ENCODE measurements around the gene BTBD17.

The BTBD17 gene

DNA sequence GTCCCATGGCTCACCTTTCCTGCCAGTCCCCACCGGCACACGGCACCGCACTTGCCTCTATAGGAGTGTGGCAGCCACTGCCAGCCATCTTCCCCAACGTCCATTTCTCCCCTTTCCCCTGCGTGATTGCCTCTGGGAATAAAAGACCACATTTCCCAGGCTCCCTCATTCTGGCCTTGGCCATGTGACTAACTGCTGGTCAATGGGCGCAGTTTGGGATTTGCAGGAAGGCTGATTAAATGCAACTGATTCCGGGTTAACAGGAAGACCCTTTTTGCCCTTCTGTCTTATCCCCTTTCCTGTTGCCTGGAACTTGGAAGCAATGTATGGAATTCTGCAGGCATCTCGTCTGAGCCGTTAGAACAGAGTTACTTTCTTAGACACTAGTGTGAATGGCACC is 3.0 kb downstream of the BTBD17 start:
- no peak for DNase-seq

DNA sequence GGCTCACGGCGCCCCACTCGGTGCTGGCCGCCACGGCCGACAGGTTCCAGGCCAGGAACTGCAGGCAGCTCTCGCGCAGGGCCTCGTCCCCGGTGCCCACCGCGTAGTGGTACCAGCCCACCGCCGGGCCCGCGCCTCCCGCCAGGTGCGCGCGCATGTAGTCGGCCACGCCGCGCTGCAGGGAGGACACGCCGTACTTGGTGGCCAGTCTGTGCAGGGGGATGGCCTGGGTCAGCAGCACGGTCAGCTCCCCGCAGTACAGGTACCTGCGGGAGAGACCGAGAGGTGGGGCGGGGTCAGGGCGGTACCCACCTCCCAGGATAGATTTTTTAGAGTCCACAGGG is 4.2 kb downstream of the BTBD17 start:
- DNase-seq, result no peak

DNA sequence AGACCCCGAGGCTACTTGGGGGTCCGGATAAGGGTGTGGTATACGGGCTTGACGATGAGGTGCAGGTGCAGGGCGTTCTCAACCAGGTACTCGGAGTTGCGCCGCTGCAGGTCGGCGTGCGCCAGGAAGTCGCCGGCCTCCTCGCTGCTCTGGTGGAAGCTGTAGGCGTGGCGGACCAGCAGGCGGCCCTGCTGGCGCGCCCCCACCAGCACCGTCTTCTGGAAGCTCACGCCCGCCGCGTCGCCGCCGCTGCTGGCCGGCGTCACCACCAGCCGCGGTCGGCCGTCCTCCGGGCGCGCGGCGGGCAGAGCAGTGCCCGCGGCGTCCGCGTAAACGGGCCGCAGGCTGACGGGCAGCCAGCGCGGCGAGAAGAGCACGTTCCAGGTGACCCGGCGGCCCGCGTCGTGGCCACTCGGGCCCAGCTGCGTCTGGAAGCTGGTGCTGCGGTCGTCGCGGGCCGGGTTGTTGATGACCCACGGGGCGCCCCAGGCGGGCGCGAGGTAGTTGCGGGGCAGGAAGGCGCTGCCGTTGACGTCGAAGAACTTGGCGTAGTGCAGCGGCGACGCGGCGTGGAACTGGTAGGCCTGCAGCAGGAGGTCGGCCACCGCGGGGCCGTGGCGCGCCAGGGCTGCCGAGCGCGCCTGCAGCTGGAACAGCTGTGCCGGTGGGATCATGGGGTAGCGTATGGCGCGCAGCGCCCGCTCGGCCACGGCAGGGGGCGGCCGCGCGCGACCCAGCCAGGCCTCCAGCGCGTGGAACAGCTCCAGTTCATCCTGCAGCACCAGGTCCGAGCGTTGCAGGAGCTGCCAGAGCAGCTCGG is 4.8 kb downstream of the BTBD17 start:
- DNase-seq, result no peak

DNA sequence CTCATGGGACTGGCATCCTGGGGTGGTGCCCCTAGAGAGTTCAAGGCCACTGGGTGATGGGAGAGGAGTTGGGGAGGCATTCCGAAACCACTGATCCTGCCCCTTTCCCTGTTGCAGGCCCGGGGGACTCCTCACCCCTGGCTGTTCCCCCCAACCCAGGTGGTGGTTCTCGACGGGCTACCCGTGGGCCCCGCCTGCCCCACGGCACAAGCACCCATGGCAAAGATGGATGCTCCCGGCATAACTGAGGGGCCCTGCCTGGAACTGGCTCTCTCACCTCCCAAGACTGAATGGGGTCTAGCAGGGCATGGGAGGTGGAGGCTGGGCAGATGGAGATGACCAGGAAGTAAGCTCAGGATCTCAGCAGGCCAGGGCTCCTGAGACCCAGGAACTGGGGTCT is 6.6 kb downstream of the BTBD17 start:
- DNase-seq, result no peak

DNA sequence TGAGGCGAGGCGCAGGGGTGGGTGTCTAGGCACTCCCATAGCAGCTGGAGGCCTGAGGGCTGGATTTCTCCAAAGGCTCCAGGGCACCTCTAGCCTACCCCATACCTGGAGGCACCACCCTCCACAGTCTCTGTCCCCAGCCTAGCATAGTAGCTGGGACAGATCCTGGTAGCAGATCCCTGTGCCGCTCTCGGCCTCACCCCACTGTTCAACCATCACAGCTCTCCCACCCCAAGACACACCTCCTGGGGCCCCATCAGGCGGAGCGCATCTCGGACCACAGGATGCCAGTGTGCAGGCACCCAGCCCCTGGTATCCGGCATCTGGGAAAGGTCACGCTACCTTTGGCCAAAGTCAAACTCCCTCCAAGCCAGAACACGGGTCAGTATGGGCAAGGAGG is 7.1 kb downstream of the BTBD17 start:
- no peak for DNase-seq

DNA sequence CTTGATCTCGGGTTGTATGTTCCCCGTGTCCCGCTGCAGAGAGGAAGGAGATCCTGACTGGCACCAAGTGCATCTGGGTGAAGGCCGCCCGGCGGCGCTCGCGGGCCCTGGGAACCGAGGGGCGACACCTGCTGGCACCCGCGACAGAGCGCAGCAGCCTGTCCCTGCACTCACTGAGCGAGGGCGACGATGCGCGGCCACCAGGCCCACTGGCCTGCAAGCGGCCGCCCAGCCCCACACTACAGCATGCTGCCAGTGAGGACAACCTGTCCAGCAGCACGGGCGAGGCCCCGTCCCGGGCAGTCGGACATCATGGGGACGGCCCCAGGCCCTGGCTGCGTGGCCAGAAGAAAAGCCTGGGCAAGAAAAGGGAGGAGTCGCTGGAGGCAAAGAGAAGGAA is 7.5 kb downstream of the BTBD17 start:
- DNase-seq, result peak; percentile 32

DNA sequence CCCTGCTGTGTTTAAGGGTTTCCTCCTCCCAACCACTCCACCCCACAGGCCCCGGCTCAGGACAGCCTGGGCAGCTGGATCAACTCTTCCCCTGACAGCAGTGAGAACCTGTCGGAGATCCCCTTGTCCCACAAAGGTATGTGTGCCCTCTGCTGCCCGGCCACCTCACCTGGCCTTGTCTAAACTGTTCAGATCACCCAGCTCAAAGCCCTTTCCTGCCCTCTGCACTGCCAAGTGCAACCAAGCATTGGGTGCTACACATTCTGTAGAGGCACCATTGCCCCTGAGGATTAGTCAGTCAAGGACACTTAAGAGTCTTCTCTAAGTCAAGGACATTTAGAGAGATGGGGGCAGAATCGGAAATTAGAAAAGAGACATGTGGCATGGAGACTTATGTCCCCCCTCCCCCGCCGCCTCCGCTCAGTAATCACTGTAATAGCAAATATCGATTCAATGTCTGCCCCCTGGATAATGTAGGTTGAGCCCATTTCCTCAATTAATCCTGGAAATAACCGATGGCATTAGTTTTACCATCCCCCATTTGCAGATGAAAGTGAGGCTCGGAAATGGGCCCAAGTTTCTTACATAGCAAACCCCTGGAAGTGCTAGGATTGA is 8.1 kb downstream of the BTBD17 start:
- DNase-seq, result no peak

DNA sequence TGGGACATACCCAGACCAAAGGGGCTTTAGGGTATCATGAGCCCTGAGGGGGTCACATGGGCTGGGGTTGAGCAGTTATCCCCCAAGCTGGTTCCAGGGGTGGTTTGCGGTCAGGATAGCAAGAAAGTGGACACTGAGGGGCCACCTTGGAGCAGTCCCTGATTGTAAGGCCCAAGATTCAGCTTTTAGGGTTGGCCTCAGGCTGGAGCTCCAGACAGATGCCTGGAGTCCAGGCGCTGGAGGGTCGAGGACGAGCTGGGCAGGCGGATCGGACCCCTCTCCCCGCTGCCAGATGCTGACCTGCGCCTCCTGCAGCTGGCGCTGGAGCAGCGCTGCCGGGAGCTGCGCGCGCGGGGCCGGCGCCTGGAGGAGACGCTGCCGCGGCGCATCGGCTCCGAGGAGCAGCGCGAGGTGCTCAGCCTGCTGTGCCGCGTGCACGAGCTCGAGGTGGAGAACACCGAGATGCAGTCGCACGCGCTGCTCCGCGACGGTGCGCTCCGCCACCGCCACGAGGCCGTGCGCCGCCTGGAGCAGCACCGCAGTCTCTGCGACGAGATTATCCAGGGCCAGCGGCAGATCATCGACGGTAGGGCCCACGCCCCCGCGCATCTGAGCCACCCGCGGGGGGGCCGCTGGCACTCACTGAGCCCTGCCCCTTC is 10.0 kb downstream of the BTBD17 start:
- DNase-seq, result no peak

DNA sequence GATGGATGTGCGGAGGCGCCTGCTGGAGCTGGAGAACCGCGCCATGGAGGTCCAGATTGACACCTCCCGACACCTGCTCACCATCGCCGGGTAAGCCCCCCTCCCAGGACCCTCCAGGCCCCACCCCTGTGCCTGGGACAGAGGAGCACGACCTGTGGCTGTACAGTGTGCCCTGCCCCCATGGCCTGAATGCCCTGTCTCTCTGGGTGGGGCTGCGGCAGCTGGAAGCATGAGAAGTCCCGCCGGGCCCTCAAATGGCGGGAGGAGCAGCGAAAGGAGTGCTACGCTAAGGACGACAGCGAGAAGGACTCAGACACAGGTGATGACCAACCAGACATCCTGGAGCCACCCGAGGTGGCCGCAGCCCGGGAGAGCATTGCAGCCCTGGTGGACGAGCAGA is 11.2 kb downstream of the BTBD17 start:
- DNase-seq, result no peak

DNA sequence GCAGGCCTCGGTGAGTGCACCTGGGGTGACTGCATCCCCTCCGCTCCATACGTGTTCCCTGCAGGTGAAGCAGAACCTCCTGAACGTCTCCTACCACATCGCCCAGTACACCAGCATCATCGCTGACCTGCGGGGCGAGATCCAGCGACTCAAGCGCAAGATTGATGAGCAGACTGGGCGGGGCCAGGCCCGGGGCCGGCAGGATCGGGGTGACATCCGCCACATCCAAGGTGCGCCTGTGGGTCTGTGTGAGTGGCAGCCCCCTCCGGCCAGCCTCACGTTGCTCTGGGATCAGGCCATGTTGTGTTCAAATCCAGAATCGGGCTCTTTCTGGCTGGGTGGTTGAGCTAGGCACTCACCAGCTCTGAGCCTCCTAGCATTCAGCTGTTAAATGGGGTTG is 12.5 kb downstream of the BTBD17 start:
- no peak for DNase-seq

DNA sequence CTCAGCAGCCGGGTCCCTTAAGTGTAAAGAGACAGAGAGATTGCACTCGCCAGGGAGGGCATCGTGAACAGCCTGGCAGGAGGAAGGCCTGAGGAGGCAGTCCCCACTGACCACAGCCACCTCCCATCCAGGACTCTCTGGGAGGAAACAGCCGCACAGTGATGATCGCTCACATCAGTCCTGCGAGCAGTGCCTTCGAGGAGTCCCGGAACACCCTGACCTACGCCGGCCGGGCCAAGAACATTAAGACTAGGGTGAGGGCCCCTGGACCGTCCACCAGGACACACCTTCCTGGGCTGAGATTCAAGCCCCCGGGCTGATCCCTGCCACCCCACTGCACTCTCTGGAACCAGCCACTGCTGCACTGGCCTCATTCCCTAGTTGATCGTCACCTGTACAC is 14.0 kb downstream of the BTBD17 start:
- DNase-seq, result no peak

DNA sequence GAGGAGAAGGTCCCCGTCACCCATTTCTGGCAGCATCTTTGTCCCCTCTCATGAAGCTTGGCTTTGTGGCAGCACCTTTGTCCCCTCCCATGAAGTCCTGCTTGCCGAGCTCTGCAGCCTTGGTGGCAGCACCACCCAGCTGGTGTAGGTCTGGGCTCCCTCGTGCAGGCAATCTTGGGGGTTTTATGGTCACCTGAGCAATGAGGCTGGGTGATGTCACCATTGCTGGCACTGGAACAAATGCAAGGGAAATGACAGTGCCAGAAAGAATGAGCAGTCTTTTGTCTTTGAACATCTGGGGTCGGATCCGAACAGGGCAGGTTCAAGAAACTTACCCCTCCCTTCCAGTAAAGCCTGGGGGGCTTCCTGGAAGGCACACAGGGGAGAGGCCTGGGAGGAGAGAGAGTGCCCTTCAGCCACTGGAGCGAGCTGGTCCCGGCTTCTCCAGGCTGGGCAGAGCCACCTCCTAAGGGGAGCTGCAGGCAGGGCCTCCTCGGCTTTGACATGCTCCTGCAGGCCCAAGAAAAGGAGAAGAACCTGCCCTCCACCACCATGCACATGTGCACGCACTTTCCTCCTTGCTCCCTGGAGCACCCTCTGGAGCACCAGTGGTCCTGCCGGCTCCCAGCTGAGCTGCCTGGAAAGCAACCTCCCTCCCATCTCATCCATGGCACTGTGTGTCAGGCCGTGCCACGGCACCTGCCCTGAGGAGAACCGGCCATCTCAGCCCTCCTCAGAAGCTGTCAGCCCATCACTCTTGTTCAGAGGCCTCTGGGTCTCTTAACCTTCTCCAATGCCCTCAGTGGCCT is 16.0 kb downstream of the BTBD17 start:
- DNase-seq, result no peak

DNA sequence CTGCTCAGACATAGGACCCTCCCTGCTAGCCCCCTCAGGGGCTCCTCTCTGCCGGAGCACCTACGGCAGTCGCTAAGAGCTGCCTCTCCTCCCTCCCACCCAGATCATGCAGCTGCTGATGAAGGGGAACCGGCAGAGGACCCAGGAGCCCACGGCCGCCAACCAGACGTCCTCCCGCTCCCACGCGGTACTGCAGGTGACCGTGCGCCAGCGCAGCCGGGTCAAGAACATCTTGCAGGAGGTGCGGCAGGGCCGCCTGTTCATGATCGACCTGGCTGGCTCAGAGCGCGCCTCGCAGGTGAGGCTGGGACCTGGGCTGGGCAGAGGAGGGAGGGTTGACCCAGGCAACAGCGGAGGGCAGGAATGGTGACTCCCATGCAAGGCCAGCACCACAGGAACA is 17.0 kb downstream of the BTBD17 start:
- DNase-seq, result no peak

DNA sequence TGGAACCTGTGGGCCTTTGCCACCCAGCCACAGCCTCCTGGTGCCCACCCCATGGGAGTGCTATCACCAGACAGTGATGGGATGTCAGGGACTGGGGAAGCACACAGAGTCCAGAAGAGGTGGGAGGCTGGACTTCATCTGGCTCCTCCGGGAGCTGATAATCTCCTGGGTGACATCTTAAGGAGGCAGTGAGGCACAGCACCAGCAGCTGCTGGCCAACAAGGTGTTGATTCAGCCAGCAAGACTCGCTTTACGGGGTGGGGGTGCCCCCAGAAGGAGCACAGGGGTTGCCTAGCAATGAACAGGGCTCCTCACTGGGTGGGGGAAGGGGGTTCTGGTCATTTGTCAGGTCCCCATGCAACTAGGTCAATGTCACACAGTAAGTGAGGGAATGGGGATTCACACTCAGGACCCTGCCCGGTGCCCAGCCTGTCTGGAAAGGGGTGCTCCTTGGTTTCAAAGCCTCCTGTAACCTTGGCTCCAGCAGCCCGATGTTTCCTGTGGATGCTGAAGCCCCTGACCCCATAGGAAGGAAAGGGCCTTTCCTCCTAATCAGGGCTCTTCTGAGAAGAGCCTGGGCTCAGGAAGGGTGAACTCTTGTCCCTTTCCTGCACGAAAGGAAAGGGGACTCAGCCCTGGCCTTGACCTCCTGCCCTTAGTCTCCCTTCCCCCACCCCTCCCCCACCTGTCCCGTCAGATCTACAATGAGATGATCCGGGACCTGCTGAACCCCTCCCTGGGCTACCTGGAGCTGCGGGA is 18.0 kb downstream of the BTBD17 start:
- no peak for DNase-seq

DNA sequence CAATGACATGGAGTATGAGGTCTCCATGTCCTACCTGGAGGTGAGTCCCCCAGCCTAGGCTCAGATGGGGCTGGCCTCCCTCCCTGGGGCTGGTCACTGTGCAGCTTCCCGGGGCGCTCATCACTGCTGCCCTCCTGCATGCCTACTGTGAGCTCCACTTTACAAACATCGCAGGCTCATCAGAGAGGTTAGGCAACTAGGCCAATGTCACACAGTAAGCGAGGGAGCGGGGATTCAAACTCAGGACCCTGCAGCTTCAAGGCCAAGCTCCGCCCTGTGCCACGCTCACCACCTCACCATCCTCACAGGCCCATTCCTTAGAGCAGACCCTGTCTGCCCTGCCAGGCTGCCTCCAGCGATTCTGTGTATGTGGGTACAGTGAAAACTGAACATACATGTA is 18.5 kb downstream of the BTBD17 start:
- no peak for DNase-seq

DNA sequence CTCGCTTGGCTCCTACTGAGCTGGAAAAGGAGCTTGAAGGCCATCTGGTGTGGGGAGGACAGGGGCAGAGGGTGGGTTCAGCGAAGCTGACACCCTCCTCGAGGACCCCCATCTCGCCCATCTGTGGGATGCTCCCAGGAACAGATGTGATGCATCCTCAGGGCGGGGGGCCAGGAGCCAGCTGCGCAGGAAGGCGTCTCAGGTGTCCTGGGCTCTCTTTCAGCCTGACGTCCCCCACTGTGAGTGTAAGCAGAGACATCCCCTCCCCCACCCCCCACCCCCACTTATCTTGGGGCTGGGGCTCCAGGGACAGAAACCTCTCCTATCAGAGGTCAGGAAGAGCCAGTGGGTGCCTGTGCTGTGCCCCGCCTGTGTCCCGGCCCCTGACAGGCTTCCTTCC is 19.4 kb downstream of the BTBD17 start:
- DNase-seq, result no peak

DNA sequence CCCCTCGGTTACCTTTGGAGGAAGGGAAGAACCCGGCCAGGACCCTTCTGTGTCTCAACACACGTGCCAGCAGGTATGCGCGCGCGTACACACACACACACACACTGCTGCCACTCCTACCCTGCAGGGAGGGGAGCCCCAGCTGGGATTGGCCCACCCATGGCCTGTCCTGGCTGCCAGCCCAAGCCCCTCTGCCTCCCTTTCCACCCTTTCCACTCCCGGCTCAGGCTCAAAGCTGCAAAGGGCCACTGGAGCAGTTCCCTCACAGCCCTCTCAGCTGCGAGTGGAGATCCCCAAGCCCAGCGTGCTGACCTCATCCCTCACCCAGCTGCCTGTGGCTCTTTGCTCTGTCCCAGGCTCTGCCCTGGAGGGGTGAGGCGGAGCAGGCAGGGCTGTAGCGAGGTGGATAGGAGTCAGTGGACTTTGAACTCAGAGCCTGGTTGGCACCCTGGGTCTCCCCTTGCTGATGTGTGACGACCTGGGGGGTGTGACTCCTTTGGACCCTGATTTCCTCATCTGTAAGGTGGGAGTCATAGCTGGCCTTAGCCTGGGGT is 21.1 kb downstream of the BTBD17 start:
- no peak for DNase-seq

DNA sequence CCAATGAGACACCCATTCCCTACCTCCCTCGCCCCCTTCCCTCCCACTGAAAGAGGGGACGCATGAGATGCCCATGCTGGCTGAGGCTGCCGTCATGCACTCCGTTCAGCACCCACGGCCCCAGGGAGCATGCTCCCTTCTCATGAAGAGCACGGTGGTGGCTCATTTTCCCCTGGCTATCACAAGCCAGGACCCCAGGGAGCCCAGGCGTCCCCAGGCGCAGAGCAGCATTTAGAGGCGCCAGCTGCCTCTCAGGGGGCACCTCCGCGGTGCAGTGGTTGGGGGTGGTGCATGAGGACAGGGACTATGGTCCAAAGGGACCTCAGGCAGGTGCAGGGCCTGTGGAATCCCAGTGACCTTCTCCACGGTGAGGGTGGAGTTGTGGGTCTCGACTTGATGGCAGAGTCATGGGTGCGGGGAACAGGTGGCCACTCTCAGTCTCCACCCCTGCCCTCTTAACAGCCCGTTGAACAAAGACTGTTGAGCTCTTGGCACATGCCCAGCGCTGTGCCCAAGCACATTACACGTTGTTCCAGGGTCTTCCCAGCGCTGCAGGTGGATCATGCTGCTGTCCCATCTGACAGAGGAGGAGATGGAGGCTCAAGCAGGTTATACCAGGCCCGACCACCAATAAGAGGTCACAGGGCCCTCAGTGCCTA is 22.0 kb downstream of the BTBD17 start:
- DNase-seq, result no peak

DNA sequence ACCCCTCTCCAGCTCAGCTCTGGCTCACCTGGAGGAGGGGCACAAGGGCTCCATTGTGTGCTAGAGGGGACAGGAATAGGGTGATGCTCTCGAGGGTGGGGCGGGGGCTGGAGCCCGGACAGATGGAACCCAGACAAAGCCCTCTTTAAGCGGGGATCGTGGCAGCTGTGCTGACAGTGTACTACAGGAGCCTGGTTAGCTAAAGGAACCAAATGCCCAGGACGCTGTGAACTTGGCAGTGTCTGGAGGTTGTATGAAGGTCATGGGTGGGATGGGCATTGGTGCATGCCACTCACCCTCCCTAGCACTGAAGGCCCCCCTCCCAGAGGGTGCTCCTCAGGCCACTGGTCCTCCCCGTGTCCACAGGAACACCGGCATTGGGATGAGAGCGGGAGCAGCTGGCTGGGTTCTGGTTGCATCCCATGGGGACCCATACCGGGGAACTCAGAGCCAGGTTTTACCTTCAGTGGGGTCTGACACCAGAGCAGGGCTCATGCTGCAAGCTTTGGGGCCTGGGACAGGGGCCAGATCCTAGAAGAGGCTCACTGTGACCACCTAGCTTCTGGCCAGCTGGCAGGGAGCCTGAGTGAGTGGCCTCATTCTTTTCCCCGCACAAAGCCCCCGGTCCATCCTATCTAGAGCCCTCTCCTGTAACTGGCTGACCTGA is 23.7 kb downstream of the BTBD17 start:
- DNase-seq, result no peak

DNA sequence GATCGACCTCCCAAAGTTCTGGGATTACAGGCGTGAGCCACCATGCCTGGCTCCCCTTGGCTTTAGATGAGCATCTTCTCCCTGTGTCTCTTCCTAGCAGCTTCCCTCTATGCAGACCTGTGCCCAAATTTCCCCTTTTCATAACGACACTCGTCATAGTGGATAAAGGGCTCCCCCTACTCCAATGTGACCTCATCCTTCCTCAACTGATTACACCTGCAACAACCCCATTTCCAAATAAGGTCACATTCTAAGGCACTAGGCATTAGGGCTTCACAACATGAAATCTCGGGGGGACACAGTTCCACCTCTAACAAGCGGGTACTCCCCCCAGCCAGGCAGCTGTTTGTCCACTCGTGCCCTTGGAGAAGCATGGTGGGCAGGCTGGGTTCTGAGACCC is 25.4 kb downstream of the BTBD17 start:
- DNase-seq, result no peak

DNA sequence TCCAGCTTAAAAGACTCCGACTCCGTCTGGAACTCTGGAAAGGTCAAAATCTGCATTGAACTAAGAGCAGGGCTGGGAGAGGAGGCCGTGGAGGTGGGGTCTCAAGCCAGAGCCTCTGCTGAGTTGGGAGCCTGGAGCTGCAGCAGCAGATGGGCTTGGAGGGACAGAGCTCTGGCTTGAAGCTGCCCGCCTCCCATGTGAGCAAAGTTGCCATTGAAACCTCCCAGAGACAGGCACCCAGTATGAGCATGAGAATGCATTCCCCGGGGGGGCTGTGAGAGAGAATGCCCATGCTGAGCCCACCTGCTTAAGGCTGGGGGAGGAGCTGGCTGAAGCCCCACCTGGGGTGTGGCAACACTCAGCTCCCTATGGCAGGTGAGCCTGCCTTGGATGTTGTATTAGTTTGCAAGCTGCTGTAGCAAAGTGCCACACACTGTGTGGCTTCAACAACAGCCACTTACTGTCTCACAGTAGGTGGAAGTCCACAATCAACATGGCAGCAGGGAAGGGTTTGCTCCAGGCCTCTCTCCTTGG is 26.1 kb downstream of the BTBD17 start:
- DNase-seq, result no peak
